Measurements from ENCODE around the gene ATP9B.
A peak's percentile ranks its signal among the peaks of the same experiment; 100 is the strongest.

The ATP9B gene

DNA sequence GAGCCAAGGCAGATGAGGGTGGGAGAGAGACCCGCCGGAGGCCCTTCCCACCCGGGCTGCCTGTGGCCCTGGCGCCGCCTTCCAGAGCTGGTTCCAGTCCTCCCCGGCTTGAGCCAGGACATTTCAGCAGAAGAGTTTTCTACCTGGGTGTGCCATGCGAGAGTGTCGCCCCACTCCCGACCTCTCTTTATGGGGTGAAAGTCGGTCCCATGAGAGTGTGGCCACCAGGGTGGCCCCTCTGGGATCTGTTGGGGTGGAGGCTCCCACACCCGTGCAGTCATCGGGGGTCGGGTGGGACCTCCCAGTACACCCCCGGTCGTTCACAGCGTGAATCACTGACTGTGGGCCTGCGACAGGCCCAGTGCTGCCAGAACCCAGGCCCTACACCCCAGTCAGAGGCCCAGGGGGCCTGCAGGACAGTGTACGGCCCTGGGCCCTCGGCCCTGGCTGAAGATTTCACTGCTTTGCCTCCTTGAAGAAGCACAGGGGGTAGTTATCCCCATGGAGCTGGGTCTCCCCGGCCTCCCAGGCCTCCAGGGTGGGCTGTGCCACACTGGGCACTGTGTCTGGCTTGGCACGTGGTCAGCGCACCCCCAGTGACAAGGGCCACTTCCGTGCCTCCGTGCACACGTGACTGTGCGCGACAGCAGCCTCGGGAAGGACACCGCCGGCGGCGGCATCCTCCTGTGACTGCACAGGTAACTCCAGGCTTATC, 332.5 kb downstream of the ATP9B start:
- TF ChIP-seq, protein P1, sequence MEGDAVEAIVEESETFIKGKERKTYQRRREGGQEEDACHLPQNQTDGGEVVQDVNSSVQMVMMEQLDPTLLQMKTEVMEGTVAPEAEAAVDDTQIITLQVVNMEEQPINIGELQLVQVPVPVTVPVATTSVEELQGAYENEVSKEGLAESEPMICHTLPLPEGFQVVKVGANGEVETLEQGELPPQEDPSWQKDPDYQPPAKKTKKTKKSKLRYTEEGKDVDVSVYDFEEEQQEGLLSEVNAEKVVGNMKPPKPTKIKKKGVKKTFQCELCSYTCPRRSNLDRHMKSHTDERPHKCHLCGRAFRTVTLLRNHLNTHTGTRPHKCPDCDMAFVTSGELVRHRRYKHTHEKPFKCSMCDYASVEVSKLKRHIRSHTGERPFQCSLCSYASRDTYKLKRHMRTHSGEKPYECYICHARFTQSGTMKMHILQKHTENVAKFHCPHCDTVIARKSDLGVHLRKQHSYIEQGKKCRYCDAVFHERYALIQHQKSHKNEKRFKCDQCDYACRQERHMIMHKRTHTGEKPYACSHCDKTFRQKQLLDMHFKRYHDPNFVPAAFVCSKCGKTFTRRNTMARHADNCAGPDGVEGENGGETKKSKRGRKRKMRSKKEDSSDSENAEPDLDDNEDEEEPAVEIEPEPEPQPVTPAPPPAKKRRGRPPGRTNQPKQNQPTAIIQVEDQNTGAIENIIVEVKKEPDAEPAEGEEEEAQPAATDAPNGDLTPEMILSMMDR (conservative IDR thresholded peaks at IDR 0.05) = no peak
- H3K27ac ChIP-seq = no peak overlapping the region

GRCh38 chr18:79402209-79402576, 333.0 kb downstream of the ATP9B start:
- no peak overlapping the region for H3K27ac ChIP-seq
- TF ChIP-seq, protein P1 (conservative IDR thresholded peaks at IDR 0.05) = no peak

DNA sequence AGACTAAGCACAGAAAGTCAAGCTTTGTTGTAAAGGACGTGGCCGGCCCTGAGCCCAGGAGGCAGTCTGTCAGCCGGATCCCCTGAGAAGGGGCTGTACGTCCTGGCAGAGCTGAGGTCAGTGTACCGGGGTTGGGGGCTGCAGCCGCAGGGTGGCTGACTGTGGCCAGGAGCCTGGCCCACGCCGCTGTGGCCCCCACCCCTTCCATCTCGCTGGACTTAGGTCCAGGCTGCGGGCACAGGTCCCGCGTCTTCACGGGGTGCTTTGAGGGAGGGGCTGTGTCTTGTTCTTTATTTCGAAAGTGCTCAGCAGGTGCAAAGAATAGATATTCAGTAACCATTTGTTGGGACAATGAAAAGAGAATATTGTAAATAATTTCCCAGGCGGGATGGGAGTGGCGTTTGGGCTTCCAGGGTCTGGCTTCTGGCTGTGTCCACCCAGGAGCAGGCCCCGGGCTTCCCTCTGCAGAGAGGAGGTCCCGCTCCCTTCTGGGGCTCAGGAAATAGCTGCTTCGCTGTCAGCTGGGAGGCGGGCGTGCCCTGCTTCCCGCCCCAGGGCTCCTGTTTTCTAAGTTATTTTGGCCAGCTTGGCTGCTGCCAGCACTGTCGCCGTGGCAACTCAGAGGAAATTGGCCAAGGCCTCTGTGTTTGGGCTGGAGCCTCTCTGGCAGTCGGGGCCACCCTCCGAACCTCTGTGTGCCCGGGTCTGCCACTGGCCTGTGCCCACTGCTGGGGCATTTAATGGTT, 334.0 kb downstream of the ATP9B start:
- TF ChIP-seq, protein P1 (conservative IDR thresholded peaks at IDR 0.05) = no peak

GRCh38 chr18:79403723-79404566, 334.8 kb downstream of the ATP9B start:
- TF ChIP-seq, protein P1 (conservative IDR thresholded peaks at IDR 0.05) = no peak
- H3K27ac ChIP-seq = peak overlapping the region; percentile 34; the same call in 1 of the 2 replicates

More for the DNA sequence above, 334.0 kb downstream of the ATP9B start:
- peak overlapping the region; percentile 34; the same call in 1 of the 2 replicates for H3K27ac ChIP-seq

DNA sequence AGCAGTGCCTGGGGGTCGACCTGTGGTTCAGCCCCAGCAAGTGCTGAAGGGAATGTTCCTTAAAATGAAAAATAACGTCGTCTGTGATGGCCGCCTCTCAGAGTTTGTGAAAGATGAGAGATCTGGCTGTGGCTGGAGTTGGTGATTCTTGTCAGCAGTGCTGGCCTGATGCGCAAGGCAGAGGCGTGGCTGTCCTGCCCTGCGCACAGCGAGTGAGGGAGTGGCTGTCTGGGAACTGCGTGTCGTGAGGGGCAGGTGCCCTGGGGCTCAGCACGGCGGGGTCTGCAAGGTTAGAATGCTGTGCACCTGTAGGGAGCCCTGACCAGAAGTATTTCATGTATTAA, 335.3 kb downstream of the ATP9B start:
- TF ChIP-seq, protein P1 (conservative IDR thresholded peaks at IDR 0.05) = no peak
- H3K27ac ChIP-seq = peak overlapping the region; percentile 34; the same call in 1 of the 2 replicates

- 0 out of 2 replicates have a peak overlapping the region, but pooled peaks have one; percentile 34 for H3K27ac ChIP-seq
- TF ChIP-seq, protein P1 (conservative IDR thresholded peaks at IDR 0.05) = no peak
These were observed 336.0 kb downstream of the ATP9B start for GRCh38 chr18:79405019-79405780.
